COLO829 (cell line): ENCODE results near the gene C2orf76.

ENCODE experiments used
- DNase-seq: peaks from one replicate; pipeline ENCODE4 v3.0.0; 2012; ENCODE audit warnings: low spot score

The C2orf76 gene

GRCh38 chr2:119337749-119338148 is 28.9 kb downstream of the C2orf76 start:
- DNase-seq = no peak

GRCh38 chr2:119333833-119334232 is 32.8 kb downstream of the C2orf76 start:
- DNase-seq = no peak

- no peak for DNase-seq
Measured at GRCh38 chr2:119333360-119333759, 33.3 kb downstream of the C2orf76 start.

DNA sequence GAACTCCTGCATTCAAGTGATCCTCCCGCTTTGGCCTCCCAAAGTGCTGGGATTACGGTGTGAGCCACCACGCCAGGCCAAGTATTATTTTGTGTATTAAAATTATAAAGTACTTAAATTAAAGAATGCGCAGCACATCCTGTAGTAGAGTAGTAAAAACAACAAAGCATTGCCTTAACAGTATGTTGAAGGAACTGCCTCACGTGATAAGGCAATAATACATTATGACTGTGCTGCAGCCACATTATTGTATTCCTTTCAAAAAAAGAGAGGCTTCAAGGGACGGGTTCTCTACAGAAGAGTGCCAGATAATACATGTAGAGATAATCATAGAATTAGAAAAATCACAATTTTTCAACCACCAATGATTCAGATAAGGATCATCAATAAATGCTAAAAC is 33.7 kb downstream of the C2orf76 start:
- no peak for DNase-seq

- no peak for DNase-seq
Measured at GRCh38 chr2:119327431-119327830, 39.2 kb downstream of the C2orf76 start.

DNA sequence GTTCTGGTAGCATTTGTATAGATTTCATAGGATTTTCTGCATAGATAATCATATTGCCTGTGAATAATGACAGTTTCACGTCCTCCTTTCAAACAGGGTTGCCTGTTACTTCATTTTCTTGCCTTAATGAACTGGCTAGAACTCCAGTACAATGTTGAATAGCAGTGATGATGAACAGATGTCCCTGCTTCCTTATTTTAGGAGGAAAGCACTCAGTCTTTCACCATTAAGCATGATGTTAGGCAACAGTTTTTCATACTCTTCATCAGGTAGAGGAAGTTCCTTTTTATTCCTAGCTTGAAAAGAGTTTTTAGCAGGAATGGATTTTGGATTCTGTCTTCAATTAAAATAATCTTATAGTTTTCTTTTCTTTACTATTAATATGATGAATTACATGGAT is 39.7 kb downstream of the C2orf76 start:
- DNase-seq = no peak

- DNase-seq = no peak
Measured at GRCh38 chr2:119324685-119325270, 41.9 kb downstream of the C2orf76 start.

DNA sequence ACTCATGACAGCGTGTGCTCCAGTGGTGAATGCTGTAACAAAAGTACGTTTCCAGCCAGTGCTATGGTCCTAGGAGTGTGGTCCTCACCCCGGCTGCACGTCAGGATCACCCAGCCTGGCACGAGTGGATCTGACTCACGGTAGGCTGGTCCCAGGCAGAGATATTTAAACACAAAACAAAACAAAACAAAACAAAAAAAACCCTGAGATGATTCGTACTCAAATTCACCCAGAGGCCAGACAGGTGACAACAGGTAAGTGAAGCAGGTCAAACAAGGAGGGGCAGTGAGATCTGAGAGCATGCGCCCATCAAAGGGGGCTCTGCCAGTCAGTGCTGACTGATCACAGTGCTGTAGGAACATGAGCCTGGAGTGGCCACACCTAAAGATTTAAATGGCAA is 43.2 kb downstream of the C2orf76 start:
- no peak for DNase-seq

DNA sequence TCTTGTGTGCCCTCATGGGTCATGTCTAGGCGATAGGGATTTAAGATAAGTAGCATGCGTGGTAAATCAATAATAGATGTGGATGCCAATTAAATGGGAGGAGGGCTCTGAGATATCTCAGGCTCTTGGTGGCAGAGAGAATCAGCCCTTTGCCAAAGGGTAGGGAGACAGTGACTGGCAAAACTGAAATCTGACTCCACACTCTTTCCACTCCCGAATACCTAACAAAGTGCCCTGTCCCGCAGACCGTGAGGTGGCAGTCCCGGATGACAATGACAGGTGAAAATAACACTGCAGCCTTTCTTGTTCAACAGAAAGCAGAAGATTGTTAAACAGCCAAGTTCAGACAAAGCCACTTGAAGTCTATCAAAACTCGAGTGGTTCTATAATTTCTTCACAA is 47.0 kb downstream of the C2orf76 start:
- DNase-seq = no peak

DNA sequence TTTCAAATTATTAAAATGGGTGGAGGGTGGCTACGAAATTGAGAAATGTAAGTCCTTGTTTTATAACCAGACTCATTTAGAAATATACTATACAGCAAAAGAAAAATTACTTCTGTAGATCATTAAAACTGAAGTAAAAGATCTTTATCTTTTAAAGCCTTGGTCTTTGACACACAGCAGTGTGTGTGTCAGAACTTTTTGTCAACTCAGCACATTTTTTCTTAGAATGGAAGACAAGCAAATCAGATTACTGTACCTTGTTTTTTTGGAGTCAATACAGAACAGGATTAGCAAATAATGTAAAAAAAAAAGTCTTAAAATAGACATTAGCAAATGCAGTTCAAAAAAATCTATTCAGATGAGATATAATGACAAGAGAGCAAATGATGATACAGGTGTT is 49.1 kb downstream of the C2orf76 start:
- DNase-seq = no peak

GRCh38 chr2:119316066-119316465 is 50.6 kb downstream of the C2orf76 start:
- DNase-seq = no peak

DNA sequence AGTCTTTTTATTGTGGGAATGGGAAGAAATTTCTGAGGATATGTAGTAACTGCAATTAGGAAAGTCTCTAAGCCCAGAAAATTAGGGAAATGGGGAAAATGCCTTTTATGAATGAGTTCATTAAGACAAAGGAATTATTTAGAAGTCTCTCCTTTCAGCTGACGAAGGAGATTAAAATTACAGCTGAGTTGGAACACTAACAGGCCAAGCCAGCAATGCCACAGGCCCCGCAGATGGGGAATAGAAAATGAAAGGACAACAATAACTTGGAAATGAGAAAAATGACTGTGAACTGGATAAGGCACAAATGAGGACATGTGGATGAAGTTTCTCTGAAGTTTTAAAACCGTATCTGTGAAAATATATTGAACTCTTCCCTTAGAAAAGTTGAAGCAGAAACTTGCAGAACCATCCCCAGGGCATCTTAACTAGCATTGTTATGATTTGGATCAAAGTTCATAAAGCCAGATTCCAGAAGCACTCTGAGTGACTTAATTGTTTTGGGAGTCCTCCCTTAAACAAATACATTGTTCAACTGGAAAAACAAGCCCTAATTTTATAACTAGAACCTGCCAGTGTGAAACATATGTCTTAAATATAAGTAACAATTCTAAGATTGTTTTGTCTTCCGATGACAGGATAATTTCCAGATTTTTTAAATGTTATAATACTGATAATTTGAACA is 51.3 kb downstream of the C2orf76 start:
- no peak for DNase-seq

GRCh38 chr2:119311831-119312230 is 54.8 kb downstream of the C2orf76 start:
- no peak for DNase-seq

DNA sequence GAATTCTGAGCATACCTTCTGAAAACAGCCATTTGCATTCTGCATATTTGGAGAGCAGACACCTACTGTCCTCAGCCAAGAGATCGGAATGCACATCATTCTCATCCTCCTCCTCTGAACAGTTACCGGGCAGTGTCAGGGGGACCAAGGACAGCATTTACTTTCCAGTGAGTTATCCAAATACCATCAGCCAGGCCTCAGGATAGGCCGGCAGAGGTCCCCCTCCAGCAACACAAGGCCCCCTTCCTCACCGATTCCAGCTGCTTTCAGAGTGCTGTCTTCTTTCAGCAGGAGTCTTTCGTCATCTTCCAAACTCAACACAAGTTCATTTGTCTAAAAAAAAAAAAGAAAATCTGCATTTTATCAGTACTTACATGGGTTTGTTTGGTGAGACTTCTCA is 55.3 kb downstream of the C2orf76 start:
- no peak for DNase-seq

- DNase-seq = no peak
Measured at GRCh38 chr2:119308793-119309330, 57.8 kb downstream of the C2orf76 start.

DNA sequence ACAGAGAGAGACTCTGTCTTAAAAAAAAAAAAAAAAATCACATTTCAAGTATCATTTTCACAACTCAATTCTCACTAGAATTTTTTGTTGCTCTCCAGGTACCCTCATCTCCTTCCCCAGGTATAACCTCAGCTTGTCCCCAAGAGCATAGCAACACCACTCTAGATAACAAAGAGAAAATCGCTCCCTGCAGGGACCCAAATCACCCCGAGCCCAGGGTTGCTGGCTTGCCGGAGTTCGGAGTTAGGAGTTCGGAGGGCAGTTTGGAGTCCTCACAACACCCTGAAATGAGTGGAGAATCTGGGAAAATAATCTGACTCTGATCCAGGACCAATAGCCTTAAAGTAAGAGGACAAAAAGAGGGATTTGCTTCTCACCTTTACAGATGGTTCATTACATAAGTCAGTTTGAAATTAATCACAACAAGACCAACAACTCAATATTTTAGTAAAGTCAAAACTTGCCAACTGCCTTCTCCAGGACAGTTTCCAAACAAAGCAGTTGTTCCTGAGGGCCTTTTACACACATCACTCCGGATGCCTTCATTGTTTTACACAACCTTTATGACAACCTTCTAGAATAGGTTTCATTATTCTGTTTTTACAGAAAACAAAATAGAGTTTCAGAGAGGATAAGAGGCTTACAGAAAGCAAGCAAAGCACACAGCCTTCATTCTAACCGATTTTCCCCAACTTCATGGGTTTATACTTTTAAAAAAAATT is 59.1 kb downstream of the C2orf76 start:
- no peak for DNase-seq

- no peak for DNase-seq
Measured at GRCh38 chr2:119306196-119306590, 60.4 kb downstream of the C2orf76 start.

GRCh38 chr2:119305497-119306195 is 61.0 kb downstream of the C2orf76 start:
- DNase-seq = no peak

GRCh38 chr2:119304847-119305246 is 61.8 kb downstream of the C2orf76 start:
- DNase-seq = no peak

GRCh38 chr2:119301413-119301812 is 65.2 kb downstream of the C2orf76 start:
- no peak for DNase-seq

GRCh38 chr2:119295688-119296375 is 70.8 kb downstream of the C2orf76 start:
- DNase-seq = no peak

GRCh38 chr2:119294671-119295070 is 72.0 kb downstream of the C2orf76 start:
- no peak for DNase-seq
